PC-9 (cell line): Measurements from ENCODE around the gene FFAR2. TPM values are rescaled to one million over a fixed set of nuclear protein-coding genes. Genes with fewer than 3 reads are reported as not detected.
A peak's percentile ranks its signal among the peaks of the same experiment; 100 is the strongest.

Source experiments
- BruUV-seq: library from RNA; stranded (reverse); fragments of 400-500 nt; replicated peaks from 2 replicates; lab custom pipeline; 2021; lab: Mats Ljungman, UMichigan
- CTCF ChIA-PET: fragments of 300-600 bp; sonication (Branson Sonifier 250); formaldehyde crosslinking; loops from one replicate; lab custom pipeline; 2022; ENCODE audit warnings: antibody characterized with exemption; lab: Charles Lee
- POLR2A ChIA-PET: fragments of 300-600 bp; sonication (Branson Sonifier 250); formaldehyde crosslinking; loops from one replicate; lab custom pipeline; 2022; ENCODE audit warnings: antibody characterized with exemption; ENCODE audit not compliant: unreplicated experiment; lab: Charles Lee
- DNase-seq, 2 experiments: peaks; one replicate each; pipeline versions ENCODE4 v3.0.0 to v3.0.0-alpha.2; 2015 to 2022; ENCODE audit warnings: mixed read lengths in 1 of 2
- H2AFZ ChIP-seq: fragments of 200-600 bp; sonication (generic); 2 replicates; pipeline ENCODE4 v1.8.1; 2017; ENCODE audit warnings: antibody characterized with exemption
- H3F3A ChIP-seq: fragments of 200-600 bp; sonication (generic); 2 replicates; pipeline ENCODE4 v1.8.1; 2017; ENCODE audit warnings: antibody characterized with exemption, mild to moderate bottlenecking, low read depth; ENCODE audit not compliant: insufficient read depth
- H3K27ac ChIP-seq: fragments of 200-600 bp; sonication (generic); 2 replicates; pipeline ENCODE4 v1.6.1; 2016; ENCODE audit warnings: mixed run types
- H3K27me3 ChIP-seq: fragments of 200-600 bp; sonication (generic); 2 replicates; pipeline ENCODE4 v1.6.1; 2016; ENCODE audit warnings: low read depth, mixed run types; ENCODE audit not compliant: insufficient read depth
- H3K36me3 ChIP-seq: fragments of 200-600 bp; sonication (generic); 2 replicates; pipeline ENCODE4 v1.6.1; 2016; ENCODE audit warnings: low read depth, mixed run types
- H3K4me1 ChIP-seq: fragments of 200-600 bp; sonication (generic); replicated peaks from 2 replicates; pipeline ENCODE4 v1.6.1; 2016; ENCODE audit warnings: mixed run types; ENCODE audit not compliant: insufficient read depth
- H3K4me2 ChIP-seq: fragments of 200-600 bp; sonication (generic); 2 replicates; pipeline ENCODE4 v1.6.1; 2017; ENCODE audit warnings: mixed run types
- H3K4me3 ChIP-seq: fragments of 200-600 bp; sonication (generic); 2 replicates; pipeline ENCODE4 v1.6.1; 2016; ENCODE audit warnings: mixed run types
- H3K79me2 ChIP-seq: fragments of 200-600 bp; sonication (generic); 2 replicates; pipeline ENCODE4 v1.6.1; 2017; ENCODE audit warnings: low read depth, mixed run types
- H3K9me2 ChIP-seq: fragments of 200-600 bp; sonication (generic); 2 replicates; pipeline ENCODE4 v1.8.1; 2017; ENCODE audit warnings: mild to moderate bottlenecking; ENCODE audit not compliant: insufficient read depth
- H3K9me3 ChIP-seq: fragments of 200-600 bp; sonication (generic); 2 replicates; pipeline ENCODE4 v1.8.1; 2016; ENCODE audit warnings: low read depth; ENCODE audit not compliant: insufficient read depth
- H4K20me1 ChIP-seq: fragments of 200-600 bp; sonication (generic); 2 replicates; pipeline ENCODE4 v1.8.1; 2017; ENCODE audit not compliant: insufficient read depth
- EZH2 ChIP-seq: fragments of 200-600 bp; sonication (generic); IDR thresholded peaks from 2 replicates; pipeline ENCODE4 v1.8.0; 2017; ENCODE audit warnings: antibody characterized with exemption, low read depth
- intact Hi-C: fragments of 100-400 bp; cut with micrococcal nuclease; formaldehyde crosslinking; loops from one replicate; pipeline ENCODE4 v1.10.0; 2022; ENCODE audit not compliant: unreplicated experiment
- total RNA-seq: library from RNA; stranded (reverse); gene quantifications from 2 replicates; pipeline ENCODE4 v1.2.3, GENCODE V29; 2021
- TF ChIP-seq, protein P1 (sequence below): fragments of 200-600 bp; sonication (generic); conservative IDR thresholded peaks from 2 replicates; pipeline ENCODE4 v1.6.1; 2017; ENCODE audit warnings: mixed run types, antibody characterized with exemption, mild to moderate bottlenecking, moderate library complexity

FFAR2 gene
- total RNA-seq, 1 experiment from 2014 or later = not detected

DNA sequence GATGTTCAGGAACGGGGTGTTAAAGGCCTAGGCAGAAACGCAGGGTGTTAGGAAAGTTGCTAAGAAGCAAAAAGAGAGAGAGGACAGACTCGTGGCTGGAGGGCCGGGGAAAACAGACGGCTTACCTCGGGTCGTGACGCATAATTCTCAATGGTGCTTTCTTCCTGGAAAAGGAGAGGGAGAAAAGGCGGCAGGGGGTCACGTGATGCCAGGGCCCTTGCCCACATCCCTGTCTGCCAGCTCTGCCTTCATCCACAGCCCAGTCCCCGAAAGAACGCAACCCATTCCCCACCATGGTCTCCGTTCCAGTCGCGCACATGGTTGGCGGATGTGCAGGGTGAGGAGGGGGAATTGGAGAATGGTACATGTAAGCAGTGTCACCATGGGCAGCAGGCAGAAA, 40.6 kb downstream of the FFAR2 start:
- intact Hi-C loops = no loop called here

DNA sequence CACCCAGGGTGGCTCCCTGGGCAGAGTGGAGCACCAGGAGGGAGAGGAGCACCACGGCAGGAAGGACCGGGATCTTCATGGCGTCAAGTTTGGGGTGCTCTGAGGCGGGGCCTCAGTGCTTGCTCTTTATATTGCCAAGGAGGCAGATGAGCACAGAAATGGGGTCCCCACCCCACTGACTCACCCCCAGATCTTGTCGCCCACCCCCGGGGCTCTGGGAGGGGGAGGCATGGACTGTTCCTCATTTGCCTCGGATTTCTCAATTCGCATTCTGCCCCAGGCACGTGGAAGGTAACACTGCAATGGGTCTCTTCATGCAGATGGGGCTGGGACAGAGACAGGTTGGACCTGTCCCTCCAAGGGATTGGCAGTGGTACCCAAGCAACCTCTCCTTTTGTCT, 42.3 kb downstream of the FFAR2 start, which contains the start of gene KRTDAP:
TSS of gene KRTDAP (minus strand) at position 101 of the 400 bp plus-strand sequence. CDS start at position 79, 22 bp downstream.
- H3K27ac ChIP-seq = no peak within 1 kb of the TSS
- no peaks in the 10 kb centered on the region for H3K79me2 ChIP-seq
- H2AFZ ChIP-seq = no peak within 1 kb of the TSS
- POLR2A ChIA-PET = interaction anchor here (0.6 kb wide), 1 partner anchor 20 kb away, joined by 4 read pairs; no protein-coding TSS in a partner anchor
- intact Hi-C loops = no loop called here
- CTCF ChIA-PET = no interaction called here
- peaks cover 55% of the 10 kb centered on the region for H3K27me3 ChIP-seq
- no TSS peak for BruUV-seq
- no peak within 1 kb of the TSS for H3K4me2 ChIP-seq
- no peaks in the 10 kb centered on the region for H4K20me1 ChIP-seq
- H3K4me1 ChIP-seq = peaks cover 10% of the 10 kb centered on the region
- TF ChIP-seq, protein P1, sequence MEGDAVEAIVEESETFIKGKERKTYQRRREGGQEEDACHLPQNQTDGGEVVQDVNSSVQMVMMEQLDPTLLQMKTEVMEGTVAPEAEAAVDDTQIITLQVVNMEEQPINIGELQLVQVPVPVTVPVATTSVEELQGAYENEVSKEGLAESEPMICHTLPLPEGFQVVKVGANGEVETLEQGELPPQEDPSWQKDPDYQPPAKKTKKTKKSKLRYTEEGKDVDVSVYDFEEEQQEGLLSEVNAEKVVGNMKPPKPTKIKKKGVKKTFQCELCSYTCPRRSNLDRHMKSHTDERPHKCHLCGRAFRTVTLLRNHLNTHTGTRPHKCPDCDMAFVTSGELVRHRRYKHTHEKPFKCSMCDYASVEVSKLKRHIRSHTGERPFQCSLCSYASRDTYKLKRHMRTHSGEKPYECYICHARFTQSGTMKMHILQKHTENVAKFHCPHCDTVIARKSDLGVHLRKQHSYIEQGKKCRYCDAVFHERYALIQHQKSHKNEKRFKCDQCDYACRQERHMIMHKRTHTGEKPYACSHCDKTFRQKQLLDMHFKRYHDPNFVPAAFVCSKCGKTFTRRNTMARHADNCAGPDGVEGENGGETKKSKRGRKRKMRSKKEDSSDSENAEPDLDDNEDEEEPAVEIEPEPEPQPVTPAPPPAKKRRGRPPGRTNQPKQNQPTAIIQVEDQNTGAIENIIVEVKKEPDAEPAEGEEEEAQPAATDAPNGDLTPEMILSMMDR = no peak
- TF ChIP-seq EZH2 = no peak
- H3F3A ChIP-seq = no peaks in the 10 kb centered on the region
- no peak within 1 kb of the TSS for H3K4me3 ChIP-seq
- H3K9me3 ChIP-seq = no peaks in the 10 kb centered on the region
- no peak for DNase-seq
- H3K9me2 ChIP-seq = no peaks in the 10 kb centered on the region
- no peaks in the 10 kb centered on the region for H3K36me3 ChIP-seq

More for the DNA sequence above, 40.6 kb downstream of the FFAR2 start:
- no TSS peak for BruUV-seq
- Histone ChIP-seq H3K27ac (no peak overlapping the region), H3K4me1 (peaks cover 10% of the 10 kb centered on the region), H3K9me3 (no peaks in the 10 kb centered on the region), H3K4me3 (no peak overlapping the region), H2AFZ (no peak overlapping the region), H3F3A (no peaks in the 10 kb centered on the region), H3K79me2 (no peaks in the 10 kb centered on the region), H3K36me3 (no peaks in the 10 kb centered on the region), H3K4me2 (no peak overlapping the region), H4K20me1 (no peaks in the 10 kb centered on the region), H3K9me2 (no peaks in the 10 kb centered on the region), H3K27me3 (peaks cover 55% of the 10 kb centered on the region)
- ChIA-PET POLR2A (no interaction called here), CTCF (no interaction called here)
- no peak for DNase-seq
- TF ChIP-seq, protein P1 = no peak

DNA sequence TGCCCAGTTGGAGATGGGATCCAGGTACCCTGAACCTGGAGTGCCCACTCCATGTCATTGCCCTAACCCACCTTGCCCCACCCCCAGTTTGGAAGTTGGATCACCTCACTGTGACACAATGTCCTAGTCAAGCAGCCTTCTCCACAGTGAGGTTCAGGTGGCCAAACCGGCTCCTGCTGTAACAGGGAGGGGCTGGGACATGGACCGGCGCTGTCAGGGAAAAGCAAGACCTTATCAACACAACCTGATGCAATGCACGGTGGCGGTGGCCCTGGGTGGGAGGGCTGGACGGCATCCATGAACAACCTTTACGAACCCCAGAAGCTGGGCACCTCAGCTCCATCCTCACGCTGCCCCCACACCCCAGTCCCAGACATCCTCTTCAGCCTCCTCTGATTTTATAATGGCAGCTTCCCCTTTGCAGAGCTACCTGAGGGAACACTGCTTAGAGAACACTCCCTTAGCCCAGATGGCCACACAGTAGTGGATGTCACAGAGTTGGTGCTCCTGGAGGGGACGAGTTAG, 43.8 kb downstream of the FFAR2 start:
- Histone ChIP-seq H4K20me1 (no peaks in the 10 kb centered on the region), H3K9me3 (no peaks in the 10 kb centered on the region), H3K4me2 (peak overlapping the region; percentile 51), H3K4me3 (no peak overlapping the region), H3K9me2 (no peaks in the 10 kb centered on the region), H3K27ac (no peak overlapping the region), H2AFZ (no peak overlapping the region), H3K4me1 (peaks cover 10% of the 10 kb centered on the region), H3K79me2 (no peaks in the 10 kb centered on the region), H3K27me3 (peaks cover 44% of the 10 kb centered on the region), H3F3A (0 out of 2 replicates have a peak, but pooled peaks cover 3% of the 10 kb centered on the region), H3K36me3 (no peaks in the 10 kb centered on the region)
- no peak for TF ChIP-seq EZH2
- TF ChIP-seq, protein P1 = no peak
- intact Hi-C loops = no loop called here
- ChIA-PET CTCF (interaction anchor here (0.7 kb wide), 1 partner anchor 23 kb away, joined by 3 read pairs; no protein-coding TSS in a partner anchor), POLR2A (interaction anchor here (0.5 kb wide), 1 partner anchor 73 kb away, joined by 3 read pairs; no protein-coding TSS in a partner anchor)
- peak; percentile 15 to 43 for DNase-seq
- BruUV-seq = no TSS peak
